NCI-H187 (cell line): ENCODE measurements around the gene ZBTB40.

Experiments used
- DNase-seq, 2 experiments: peaks; one replicate each; lab custom pipeline; 2025; lab: John Stamatoyannopoulos, UW

Gene ZBTB40

GRCh38 chr1:22533244-22533895 is 81.7 kb downstream of the ZBTB40 start:
- no peak for DNase-seq

GRCh38 chr1:22534951-22535350 is 83.3 kb downstream of the ZBTB40 start:
- no peak for DNase-seq

DNA sequence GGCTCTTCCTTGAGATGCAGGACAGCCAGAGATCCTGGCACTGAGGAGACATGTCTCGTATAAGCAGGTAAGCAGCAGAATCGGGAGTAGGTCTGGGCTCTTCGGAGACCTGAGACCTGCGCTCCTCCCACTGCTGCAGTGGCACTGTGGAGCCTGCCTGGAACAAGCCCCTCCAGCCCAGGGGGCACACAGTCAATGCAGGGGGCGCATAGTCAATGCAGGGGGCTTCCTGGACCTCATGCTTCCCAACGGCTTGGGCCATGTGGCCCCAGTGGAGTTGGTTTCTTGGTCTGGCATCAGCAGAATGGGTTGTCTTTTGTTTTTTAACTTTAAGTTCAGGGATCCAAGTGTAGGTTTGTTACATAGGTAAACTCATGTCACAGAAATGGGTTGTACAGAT is 83.7 kb downstream of the ZBTB40 start:
- DNase-seq, result no peak

DNA sequence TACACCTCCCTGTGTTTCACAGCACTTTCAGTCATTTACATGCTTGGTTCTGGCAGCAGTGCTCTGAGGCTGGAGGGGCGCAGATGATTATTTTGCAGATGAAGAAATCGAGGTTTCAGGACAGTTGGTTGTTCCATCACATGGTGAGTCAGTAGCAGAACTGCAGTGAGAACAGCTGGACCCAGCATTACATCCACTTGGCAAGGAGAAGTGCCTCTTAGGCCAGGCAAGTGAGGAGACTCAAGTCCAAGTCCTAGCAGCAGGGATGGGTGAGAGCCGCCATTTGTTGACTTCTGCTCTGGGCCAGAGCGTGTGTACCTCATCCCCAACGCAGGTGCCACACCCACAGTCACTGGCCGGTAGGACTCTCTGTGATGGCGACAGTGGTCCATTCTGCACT is 84.9 kb downstream of the ZBTB40 start:
- DNase-seq, result no peak

DNA sequence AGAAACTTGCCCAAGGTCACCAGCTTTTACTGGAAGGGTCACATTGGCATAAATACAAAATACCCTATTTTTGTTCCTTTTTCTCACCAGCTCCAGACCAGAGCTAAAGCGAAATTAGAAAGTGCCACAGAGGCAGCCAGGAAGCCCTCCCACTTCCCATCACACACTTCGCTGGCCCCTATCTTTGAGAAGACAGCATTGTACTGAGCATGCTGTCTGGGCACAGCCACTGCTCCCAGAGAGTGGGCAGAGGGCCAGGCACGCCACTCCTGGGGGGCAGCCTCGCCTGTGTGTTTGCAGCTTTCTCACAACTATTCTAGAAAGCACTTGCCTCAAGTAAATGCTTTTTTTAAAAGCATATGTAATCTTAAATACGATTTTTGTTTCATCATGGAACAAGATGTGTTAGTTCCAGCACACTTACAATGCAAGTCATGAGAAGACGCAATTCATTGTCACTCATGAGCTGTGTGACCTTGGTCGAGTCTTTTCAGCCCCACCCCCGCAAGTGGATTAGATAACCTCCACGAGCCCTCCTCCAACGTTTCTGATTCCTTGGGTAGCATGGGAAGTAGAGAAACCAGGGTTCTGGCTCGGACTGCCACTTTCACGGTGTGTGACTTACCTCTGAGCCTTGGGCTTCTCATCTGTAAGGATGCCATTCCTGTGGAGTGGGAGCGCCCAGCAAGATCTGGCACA is 85.9 kb downstream of the ZBTB40 start:
- DNase-seq, result no peak

GRCh38 chr1:22539510-22540118 is 88.0 kb downstream of the ZBTB40 start:
- no peak for DNase-seq

GRCh38 chr1:22540337-22540736 is 88.7 kb downstream of the ZBTB40 start:
- DNase-seq, result no peak

DNA sequence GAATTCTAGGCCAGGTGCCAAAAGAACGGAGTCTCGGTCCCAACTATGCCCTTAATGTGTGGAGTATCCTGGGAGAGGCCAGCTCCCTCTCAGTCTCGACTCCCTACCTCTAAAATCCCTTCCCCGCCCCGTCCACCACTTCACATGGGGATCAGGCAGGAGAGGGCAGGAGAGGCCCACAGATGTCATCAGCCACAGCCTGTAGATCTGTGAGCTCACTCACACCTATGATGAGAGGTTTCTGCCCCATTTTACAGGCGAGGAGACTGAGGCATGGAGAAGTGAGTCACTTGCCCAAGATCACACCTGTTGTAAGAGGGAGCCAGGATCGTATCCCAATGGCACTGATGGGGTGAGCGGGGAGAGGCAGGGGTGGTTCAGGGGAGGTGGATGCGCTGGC is 91.2 kb downstream of the ZBTB40 start:
- DNase-seq, result no peak

- no peak for DNase-seq
These were observed 92.0 kb downstream of the ZBTB40 start for GRCh38 chr1:22543679-22544078.

GRCh38 chr1:22544606-22545005 is 93.0 kb downstream of the ZBTB40 start:
- no peak for DNase-seq

- no peak for DNase-seq
These were observed 93.5 kb downstream of the ZBTB40 start for GRCh38 chr1:22545141-22545540.

DNA sequence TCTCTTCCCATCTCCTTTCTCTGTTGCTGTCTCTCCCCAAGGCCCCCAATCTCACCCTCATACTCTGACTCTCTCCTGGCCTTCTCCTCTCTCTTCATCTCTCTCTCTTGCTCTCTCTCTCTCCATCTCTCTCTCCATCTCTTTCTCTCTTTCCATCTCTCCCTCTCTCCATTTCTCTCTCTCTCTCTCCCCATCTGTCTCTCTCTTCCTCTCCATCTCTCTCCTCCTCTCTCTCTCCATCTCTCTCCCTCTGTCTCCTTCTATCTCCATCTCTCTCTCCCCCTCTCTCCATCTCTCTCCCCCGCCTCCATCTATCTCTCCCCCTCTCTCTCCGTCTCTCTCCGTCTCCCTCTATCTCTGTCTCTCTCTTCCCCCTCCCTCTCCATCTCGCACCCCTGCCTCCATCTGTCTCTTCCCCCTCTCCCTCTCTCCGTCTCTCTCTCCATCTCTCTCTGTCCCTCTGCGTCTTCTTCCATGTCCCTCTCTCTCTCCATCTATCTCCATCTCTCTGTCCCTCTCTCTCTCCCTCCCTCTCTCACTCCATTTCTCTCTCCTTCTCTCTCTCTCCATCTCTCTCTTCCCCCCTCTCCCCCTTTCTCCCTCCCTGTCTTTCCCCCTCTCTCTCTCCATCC is 95.7 kb downstream of the ZBTB40 start:
- no peak for DNase-seq

- DNase-seq, result no peak
These were observed 96.3 kb downstream of the ZBTB40 start for GRCh38 chr1:22547818-22548462.

DNA sequence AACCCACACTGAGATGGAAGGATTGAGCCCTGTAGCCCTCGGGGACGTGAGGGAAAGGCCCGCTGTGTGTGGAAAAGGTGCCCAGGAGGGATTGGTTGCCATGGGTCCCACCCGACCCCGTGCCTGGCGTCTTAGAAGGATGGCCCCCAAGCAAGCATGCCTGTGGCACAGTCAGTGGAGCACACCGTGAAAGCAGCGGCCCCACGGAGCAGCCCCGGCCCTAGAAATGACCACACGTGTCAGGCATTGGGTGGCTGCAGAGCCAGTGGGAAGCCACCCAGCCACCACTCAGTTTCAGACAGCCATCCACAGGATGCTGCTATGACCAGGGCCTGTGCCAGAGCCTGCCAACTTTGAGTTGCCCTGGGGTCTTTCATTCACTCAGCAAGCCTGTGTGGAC is 98.4 kb downstream of the ZBTB40 start:
- DNase-seq, result no peak

- no peak for DNase-seq
These were observed 99.9 kb downstream of the ZBTB40 start for GRCh38 chr1:22551591-22551990.

GRCh38 chr1:22552021-22552420 is 100.4 kb downstream of the ZBTB40 start:
- DNase-seq, result no peak

DNA sequence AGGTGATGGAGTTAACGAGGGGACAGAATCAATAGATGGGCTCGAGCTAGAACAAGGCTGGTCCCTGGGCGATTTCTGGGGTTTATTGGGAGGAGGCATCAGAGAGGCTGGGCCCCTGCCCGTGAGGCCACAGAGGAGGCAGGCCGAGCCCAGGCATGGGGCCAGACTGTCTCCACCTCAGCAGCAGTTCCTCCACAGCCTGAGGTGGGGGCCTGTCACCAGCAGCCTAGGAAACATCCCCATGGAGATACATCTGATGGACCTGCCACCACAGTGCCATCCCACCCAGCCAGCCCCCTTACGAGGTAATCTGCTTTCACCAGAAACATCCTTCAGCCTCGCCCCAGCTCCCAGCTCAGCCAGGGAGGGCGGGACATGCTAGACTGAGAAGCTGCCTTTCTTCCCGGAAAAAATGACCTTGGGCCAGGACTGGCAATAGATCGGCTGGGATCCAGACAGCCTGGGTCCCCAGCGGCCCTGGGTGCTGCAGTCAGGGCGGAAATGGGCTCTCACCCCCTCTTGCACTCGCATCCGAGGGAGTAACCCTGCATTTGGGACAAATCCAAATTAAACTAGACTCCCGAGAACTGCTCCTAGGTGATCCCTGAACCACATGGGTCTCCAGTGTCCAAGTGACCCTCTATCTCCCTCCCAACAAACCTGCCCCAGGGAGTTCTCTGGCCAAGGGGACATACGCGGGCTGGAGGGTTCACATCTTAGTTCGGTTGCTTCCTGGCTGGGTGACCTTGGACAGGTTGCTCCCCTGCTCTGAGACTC is 101.6 kb downstream of the ZBTB40 start:
- DNase-seq, result no peak

DNA sequence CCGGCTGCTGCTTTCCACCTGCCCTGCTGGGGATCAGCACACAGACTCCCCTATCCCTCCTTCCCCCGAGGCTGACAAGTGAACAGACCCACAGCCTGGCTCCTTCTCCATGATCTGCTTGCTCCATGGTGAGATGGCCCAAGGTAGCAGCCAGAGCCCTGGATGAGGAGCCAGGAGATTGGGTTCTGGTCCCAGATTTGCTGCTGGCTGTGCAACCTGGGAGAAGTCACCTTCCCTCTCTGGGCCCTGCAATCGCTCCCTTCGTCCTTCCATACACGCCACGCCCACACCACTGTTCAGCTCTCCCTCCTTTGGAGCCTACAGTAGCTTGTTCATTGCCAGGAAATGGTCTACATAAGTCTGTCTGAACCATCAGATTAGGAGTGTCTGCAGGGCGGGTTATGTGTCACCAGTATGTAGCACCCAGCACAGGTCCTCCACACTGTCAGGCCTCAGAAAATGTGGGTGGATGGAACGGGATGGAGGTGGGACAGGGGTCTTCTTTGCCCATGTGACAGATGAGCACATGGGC is 102.4 kb downstream of the ZBTB40 start:
- no peak for DNase-seq

DNA sequence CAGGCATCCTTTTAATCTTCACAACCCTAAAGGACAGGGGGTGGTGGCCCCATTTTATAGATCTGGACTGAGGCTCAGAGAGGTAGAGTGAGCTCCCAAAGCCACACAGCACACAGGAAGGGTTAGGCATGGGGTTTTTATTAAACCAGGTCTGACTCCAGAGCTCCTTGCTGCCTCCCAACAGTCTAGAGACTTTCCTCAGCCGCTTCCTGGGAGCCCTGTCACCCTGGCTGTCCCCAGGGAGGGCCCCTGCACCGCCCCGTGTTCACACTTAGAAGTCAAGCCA is 103.7 kb downstream of the ZBTB40 start:
- no peak for DNase-seq

GRCh38 chr1:22556391-22557104 is 104.9 kb downstream of the ZBTB40 start:
- no peak for DNase-seq

DNA sequence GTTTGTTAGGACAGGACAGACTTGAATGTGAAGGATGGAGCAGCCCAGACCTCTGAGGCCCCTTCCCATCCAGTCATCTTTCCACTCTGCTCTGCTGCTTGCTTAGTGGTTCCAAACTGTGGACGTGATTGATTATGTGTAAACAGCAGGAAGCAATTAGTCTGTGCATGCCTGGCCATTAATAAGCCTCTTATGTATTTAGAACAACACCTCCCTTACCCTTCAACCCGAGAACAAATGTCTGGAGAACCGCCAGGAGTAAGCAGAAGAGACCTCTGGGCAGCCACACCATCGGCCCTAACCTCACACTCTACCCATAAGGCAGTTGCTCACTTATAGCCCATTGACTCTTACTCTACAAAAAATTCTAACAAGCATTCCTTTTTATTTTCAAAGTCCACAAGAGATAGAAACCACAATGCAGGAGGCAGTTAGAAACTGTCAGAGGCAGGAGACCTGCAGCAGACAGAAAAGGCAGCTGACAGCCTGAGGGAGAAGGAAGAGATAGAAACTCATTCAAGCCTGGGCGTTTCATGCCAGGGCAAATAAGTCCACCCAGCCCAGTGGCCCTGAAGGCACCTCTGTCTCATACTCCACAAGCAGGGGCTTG is 105.8 kb downstream of the ZBTB40 start:
- DNase-seq, result no peak
